ENCODE results near the gene ZNF66.
A peak's percentile ranks its signal among the peaks of the same experiment; 100 is the strongest.
"Not testable (repeated sequence)": the region's sequence is repeated elsewhere in the genome, so short reads cannot be mapped to it uniquely, and the experiment has no call there.

Gene ZNF66

DNA sequence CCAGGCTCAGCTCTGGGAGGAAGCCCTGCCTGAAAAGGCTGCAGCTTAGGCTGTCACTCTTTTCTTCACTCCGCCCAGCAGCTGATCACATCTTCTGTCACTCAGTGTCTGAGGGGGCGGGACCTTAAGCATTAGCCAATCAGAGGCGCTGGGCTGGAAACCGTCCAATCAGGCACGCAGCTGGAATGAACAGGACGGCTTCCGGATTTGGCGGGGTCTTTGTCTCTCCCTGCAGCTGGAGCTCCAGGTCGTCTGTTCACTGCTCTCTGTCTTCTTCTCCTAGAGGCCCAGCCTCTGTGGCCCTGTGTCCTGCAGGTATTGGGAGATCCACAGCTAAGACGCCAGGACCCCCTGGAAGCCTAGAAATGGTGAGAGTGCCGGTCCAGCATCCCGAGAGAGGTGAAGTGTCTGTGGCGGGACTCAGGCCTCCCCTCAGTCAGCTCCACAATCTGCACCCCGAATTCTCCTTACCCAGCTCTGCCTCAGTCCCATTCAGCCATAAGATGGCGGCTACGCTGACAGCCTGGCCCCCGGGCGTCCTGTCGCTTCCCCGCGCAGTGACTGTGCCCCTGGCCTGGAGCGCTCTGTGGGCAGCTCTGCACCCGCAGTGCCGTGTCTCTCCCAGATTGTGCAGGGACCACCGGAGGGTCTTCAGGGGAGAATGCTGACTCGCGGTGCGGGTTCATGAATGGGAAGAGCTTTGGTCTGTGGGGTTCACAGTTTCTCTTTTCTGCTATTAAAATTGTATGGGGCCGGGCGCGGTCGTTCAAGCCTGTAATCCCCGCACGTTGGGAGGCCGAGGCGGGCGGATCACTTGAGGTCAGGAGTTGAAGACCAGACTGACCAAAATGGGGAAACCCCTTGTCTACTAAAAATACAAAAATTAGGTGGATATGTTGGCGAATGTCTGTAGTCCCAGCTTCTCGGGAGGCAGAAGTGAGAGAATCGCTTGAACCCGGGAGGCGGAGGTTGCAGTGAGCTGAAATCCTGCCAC is at the start of gene ZNF66:
Gene ZNF66, plus strand, starts transcription at position 222 of the 994 bp plus-strand sequence. Its CDS starts 144 bp downstream, at position 366.
- peak; percentile 99 for DNase-seq

DNA sequence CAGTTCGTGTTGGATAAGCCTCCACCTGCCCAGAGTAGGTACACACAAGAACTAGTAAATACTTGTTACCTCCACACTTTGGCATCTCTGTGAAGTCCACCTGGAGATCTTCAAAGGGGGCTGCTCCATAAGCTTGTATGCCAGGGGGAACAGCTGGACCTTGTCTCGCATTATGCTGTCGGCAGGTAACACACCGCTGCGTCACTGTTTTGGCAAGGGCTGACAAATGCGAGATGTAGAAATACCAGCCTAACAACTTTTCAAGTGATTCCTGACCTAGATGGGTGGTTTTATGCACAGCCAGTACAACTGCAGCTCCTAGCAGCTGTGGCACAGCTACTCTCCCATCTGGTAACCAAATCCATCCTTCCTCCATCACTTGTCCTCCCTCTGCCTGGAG is 25.9 kb upstream of the ZNF66 start:
- not testable (repeated sequence) for DNase-seq

DNA sequence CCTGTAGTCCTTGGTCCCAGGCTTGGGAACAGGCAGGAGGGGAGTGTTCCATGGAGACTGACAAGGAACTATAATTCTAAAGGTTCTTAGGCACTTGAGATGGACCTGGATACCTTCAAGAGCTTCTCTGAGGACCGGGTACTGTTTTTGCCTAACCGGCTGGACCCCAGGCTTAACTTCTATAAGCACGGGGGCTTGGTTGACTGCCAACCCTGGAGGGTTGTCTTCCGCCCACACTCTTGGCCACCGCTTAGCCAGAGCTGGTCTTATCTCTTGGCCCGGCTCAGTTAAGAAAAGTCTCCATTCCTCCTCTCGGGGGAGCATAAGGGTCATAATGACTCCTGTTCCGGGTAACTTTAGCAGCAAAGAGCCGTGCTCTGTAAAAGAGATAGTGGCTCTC is 23.8 kb upstream of the ZNF66 start:
- DNase-seq, result not testable (repeated sequence)

DNA sequence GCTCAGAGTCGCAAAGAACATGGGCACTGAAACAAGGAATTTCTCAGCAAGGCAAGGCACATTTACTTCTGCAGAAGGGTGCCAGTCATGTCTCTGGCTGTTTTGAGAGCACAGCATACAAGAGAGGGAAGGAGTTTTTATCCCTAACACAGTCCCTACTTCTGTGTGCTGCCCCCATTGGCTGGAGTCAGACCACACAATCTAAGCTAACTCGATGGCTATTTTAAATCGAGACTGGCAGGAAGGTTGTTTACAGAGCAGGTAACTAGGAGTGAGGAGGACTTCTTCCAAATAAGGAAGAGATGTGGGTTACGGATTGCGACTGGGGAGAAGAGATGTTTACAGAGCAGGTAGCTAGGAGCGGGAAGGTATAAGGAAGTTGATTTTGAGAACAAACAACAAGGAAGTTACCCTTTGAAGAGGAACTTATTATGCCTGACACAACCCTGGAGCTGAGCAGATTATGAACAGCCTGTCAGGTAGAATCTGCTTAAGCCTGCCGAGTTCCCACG is 6.8 kb upstream of the ZNF66 start:
- DNase-seq, result not testable (repeated sequence)

DNA sequence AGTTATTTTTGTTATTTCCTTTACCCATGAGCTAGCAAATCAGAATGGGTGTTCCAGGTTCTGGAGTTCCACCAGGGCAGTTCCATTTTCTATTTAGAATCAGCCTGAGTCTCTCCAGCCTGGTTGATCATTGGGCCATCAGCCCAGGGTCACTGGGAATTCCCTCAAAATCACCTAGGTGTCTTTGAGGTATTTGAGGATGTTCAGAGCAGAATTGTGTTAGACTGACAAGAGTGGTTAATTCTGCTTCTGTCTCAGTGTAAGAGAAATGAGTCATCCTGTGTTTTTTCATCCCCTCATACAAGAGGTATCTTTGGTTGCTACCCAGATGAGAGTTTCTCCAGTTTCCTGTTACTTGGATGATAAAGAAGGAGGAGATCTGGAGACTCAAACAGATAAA is 11.7 kb downstream of the ZNF66 start:
- DNase-seq, result no peak

DNA sequence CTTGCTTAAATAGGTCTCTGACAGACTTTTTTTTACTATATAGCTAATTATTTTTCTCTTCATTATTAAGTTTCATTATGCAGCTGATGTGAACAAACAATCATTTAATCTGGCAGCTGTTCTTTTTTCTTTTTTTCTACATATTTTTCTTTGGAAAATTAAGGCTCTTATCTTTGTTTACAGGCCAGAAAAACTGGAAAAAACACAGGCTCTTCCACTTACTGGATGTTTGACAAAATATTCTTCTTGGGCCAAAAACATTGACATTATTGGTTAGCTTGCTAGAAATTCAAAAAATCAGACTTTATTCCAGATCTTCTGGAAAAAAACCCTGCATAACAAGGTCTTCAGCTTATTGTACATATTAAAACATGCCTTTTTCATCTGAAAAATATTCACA is 15.7 kb downstream of the ZNF66 start:
- DNase-seq, result no peak

DNA sequence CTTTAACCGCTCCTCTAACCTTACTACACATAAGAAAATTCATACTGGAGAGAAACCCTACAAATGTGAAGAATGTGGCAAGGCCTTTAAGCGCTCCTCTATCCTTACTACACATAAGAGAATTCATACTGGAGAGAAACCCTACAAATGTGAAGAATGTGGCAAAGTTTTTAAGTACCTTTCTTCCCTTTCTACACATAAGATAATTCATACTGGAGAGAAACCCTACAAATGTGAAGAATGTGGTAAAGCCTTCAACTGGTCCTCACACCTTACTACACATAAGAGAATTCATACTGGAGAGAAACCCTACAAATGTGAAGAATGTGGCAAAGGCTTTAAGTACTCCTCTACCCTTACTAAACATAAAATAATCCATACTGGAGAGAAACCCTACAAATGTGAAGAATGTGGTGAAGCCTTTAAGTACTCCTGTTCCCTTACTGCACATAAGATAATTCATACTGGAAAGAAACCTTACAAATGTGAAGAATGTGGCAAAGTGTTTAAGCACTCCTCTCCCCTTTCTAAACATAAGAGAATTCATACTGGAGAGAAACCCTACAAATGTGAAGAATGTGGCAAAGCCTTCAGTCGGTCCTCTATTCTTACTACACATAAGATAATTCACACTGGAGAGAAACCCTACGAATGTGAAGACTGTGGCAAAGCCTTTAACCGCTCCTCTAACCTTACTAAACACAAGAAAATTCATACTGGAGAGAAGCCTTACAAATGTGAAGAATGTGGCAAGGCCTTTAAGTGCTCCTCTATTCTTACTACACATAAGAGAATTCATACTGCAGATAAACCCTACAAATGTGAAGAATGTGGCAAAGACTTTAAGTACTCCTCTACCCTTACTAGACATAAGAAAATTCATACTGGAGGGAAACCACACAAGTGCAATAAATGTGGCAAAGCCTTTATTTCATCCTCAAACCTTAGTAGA is 30.5 kb downstream of the ZNF66 start:
- not testable (repeated sequence) for DNase-seq

DNA sequence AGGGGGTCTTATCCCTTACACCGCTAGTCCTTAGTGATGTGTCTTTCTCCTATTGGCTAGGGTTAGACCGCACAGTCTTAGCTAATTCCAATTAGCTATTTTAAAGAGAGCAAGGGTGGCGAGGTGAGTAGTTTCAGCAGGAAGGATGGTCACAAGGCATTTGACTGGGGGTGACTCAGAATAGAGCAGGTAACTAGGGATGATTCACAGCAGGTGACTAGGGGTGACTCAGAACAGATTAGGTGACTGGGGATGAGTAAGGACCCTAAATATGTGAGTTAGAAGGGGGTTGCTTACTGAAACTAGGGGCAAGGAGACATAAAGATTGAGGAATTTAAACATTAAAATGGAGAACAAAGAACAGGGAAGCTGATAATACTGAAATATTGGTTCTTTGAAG is 64.3 kb downstream of the ZNF66 start:
- DNase-seq, result no peak

Measured in NCI-H146 (cell line).